HCT116 (cell line): ENCODE measurements around the gene KCNJ18.
"Not testable (repeated sequence)": the region's sequence is repeated elsewhere in the genome, so short reads cannot be mapped to it uniquely, and the experiment has no call there.

Source experiments
- EZH2 ChIP-seq: fragments of 200-600 bp; sonication (generic); IDR thresholded peaks from 2 replicates; pipeline ENCODE4 v1.6.1; 2017; ENCODE audit warnings: antibody characterized with exemption, mixed run types
- EZH2phosphoT487 ChIP-seq: fragments of 200-600 bp; IDR thresholded peaks from 2 replicates; pipeline ENCODE4 v1.6.1; 2018; ENCODE audit warnings: antibody characterized with exemption, borderline replicate concordance
- POLR2AphosphoS5 ChIP-seq: IDR thresholded peaks from 2 replicates; pipeline ENCODE4 v1.6.1; 2011; ENCODE audit warnings: mild to moderate bottlenecking, low read depth, low read length, moderate library complexity
- TCF7L2 ChIP-seq: IDR thresholded peaks from 2 replicates; pipeline ENCODE4 v1.7.0; 2011; ENCODE audit warnings: borderline replicate concordance, inconsistent platforms; ENCODE audit not compliant: insufficient read depth, insufficient read length; ENCODE audit errors: extremely low read depth
- ZNF274 ChIP-seq: fragments of 200-500 bp; sonication (Bioruptor generic); IDR thresholded peaks from 2 replicates; pipeline ENCODE4 v1.6.1; 2014; ENCODE audit warnings: mild to moderate bottlenecking, low read depth, low read length, inconsistent platforms
- TF ChIP-seq, protein P1 (sequence below), 3 experiments: fragments of 200-600 bp in 1 of 3; sonication (generic) in 1 of 3; IDR thresholded peaks in 2 of 3; conservative IDR thresholded peaks in 1 of 3; 2 replicates each; pipeline ENCODE4 v1.5.1; 2012 to 2017; ENCODE audit warnings: low read depth in 2 of 3, low read length in 2 of 3, antibody characterized with exemption in 1 of 3, borderline replicate concordance in 1 of 3, control low read depth in 1 of 3, mild to moderate bottlenecking in 1 of 3, mixed read lengths in 1 of 3, mixed run types in 1 of 3, moderate library complexity in 1 of 3; ENCODE audit not compliant: insufficient read depth in 1 of 3

DNA sequence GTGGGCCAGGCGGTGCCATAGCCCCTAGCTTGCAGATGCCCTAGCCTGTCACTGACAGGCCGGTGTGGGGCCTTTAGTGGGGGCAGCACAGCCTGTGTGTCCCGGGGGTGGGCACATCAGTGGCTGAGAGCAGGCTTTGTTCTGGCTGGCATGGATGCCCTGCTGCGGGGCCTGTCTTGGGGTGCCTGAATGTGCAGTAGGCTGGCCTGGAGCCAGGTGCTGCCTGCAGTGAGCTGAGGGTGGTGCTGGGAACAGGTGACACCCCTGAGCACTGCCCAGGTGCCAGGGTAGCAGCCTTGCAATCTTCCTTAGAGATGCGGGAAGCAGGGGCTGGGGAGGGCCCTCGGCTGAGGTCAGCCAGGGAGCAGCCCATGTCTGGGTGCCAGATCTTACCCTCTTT, 8.8 kb downstream of the KCNJ18 start:
- TF ChIP-seq, protein P1, sequence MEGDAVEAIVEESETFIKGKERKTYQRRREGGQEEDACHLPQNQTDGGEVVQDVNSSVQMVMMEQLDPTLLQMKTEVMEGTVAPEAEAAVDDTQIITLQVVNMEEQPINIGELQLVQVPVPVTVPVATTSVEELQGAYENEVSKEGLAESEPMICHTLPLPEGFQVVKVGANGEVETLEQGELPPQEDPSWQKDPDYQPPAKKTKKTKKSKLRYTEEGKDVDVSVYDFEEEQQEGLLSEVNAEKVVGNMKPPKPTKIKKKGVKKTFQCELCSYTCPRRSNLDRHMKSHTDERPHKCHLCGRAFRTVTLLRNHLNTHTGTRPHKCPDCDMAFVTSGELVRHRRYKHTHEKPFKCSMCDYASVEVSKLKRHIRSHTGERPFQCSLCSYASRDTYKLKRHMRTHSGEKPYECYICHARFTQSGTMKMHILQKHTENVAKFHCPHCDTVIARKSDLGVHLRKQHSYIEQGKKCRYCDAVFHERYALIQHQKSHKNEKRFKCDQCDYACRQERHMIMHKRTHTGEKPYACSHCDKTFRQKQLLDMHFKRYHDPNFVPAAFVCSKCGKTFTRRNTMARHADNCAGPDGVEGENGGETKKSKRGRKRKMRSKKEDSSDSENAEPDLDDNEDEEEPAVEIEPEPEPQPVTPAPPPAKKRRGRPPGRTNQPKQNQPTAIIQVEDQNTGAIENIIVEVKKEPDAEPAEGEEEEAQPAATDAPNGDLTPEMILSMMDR (IDR thresholded peaks at IDR 0.05 in 2 of 3, conservative IDR thresholded peaks at IDR 0.05 in 1 of 3; ENCODE audit: borderline replicate concordance in 1 of 3, insufficient read depth in 1 of 3, low read depth in 2 of 3, low read length in 2 of 3) = not testable (repeated sequence)
- not testable (repeated sequence) for TF ChIP-seq EZH2phosphoT487, POLR2AphosphoS5, TCF7L2, EZH2, ZNF274
